Measurements from ENCODE around the gene TMOD3. TPM values are rescaled to one million over a fixed set of nuclear protein-coding genes. Genes with fewer than 3 reads are reported as not detected.

Gene TMOD3
- total and polyA plus RNA-seq, 4 donors = 7.2 to 23.9 (median 14.1) TPM

DNA sequence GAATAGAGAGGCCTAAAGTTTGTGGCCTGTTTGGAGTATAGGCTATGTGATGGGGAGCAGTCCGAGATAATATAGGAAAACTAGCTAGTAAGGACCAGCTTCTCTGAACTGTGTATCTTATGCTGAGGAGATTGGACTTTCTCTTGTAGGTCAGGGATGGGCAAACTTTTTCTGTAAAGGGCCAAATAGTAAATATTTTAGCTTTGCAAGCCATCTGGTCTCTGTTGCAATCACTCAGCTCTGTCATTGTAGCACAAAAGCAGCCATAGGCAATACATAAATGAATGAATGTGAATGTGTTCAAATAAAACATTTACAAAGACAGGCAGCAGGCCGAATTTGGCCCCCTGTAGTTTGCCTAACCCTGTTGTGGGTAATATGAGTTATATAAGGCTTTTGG, 24.5 kb downstream of the TMOD3 start:
- 52% methylated on average over 2 of the region's 2 CpGs for WGBS
- Histone ChIP-seq H3K9me3 (ENCODE audit: control insufficient read depth in 4 of 4, low read length in 3 of 4) (no peaks in the 10 kb centered on the region), H3K9ac (ENCODE audit: low read depth in 1 of 2, low read length in 2 of 2) (no peak overlapping the region), H3K27me3 (ENCODE audit: control insufficient read depth in 4 of 4, insufficient read depth in 4 of 4, low read length in 3 of 4) (no peaks in the 10 kb centered on the region), H3K27ac (ENCODE audit: low read depth in 1 of 2, low read length in 2 of 2) (peak overlapping the region in 1 of 2 donors; percentile 17), H3K4me1 (ENCODE audit: control insufficient read depth in 4 of 4, insufficient read depth in 4 of 4, low read length in 3 of 4) (peaks cover 4 to 16% (median 9%) of the 10 kb centered on the region in 4 donors), H3K36me3 (ENCODE audit: control insufficient read depth in 4 of 4, insufficient read depth in 3 of 4, low read depth in 1 of 4, low read length in 3 of 4) (no peaks in the 10 kb centered on the region), H3K4me3 (ENCODE audit: low read depth in 1 of 3, low read length in 3 of 3) (no peak overlapping the region)
- TF ChIP-seq FOXA2 (IDR thresholded peaks at IDR 0.05) (peak; percentile 27), CTCF (IDR thresholded peaks at IDR 0.05; ENCODE audit: low read depth, low read length, missing input control) (no peak), RAD21 (IDR thresholded peaks at IDR 0.05) (peak; percentile 13 to 18), RXRA (IDR thresholded peaks at IDR 0.05) (peak; percentile 71 to 80), HNF4G (IDR thresholded peaks at IDR 0.05) (peak; percentile 77), TAF1 (conservative IDR thresholded peaks at IDR 0.05) (no peak), ATF3 (IDR thresholded peaks at IDR 0.05) (no peak), GABPA (IDR thresholded peaks at IDR 0.05 in 1 of 2, conservative IDR thresholded peaks at IDR 0.05 in 1 of 2) (no peak), JUND (IDR thresholded peaks at IDR 0.05) (peak; percentile 49 to 75), NR2F2 (IDR thresholded peaks at IDR 0.05) (no peak), YY1 (IDR thresholded peaks at IDR 0.05) (peak; percentile 57), FOXA1 (IDR thresholded peaks at IDR 0.05) (no peak), SP1 (IDR thresholded peaks at IDR 0.05) (peak; percentile 46), REST (IDR thresholded peaks at IDR 0.05) (no peak), EGR1 (IDR thresholded peaks at IDR 0.05; ENCODE audit: low read depth in 2 of 2) (no peak), HNF4A (conservative IDR thresholded peaks at IDR 0.05) (peak; percentile 95 to 97)
- TF ChIP-seq, protein P1, sequence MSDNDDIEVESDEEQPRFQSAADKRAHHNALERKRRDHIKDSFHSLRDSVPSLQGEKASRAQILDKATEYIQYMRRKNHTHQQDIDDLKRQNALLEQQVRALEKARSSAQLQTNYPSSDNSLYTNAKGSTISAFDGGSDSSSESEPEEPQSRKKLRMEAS (IDR thresholded peaks at IDR 0.05) = peak; percentile 65
- TF ChIP-seq, protein P2, sequence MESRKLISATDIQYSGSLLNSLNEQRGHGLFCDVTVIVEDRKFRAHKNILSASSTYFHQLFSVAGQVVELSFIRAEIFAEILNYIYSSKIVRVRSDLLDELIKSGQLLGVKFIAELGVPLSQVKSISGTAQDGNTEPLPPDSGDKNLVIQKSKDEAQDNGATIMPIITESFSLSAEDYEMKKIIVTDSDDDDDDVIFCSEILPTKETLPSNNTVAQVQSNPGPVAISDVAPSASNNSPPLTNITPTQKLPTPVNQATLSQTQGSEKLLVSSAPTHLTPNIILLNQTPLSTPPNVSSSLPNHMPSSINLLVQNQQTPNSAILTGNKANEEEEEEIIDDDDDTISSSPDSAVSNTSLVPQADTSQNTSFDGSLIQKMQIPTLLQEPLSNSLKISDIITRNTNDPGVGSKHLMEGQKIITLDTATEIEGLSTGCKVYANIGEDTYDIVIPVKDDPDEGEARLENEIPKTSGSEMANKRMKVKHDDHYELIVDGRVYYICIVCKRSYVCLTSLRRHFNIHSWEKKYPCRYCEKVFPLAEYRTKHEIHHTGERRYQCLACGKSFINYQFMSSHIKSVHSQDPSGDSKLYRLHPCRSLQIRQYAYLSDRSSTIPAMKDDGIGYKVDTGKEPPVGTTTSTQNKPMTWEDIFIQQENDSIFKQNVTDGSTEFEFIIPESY (IDR thresholded peaks at IDR 0.05) = no peak
- DNase-seq (ENCODE audit: low spot score) = no peak

Data from liver (tissue), 9 donors.